CD4-positive, alpha-beta T cell treated with Interleukin-10 for 1 hour (primary cell): ENCODE measurements around the gene GPATCH2.
"Not testable (repeated sequence)": the region's sequence is repeated elsewhere in the genome, so short reads cannot be mapped to it uniquely, and the experiment has no call there.

Experiments used
- DNase-seq: peaks from one replicate; pipeline ENCODE4 v3.0.0-alpha.2; 2020

GPATCH2 gene

GRCh38 chr1:217524787-217525520 is 105.9 kb downstream of the GPATCH2 start:
- no peak for DNase-seq

- DNase-seq = not testable (repeated sequence)
These were observed 107.0 kb downstream of the GPATCH2 start for GRCh38 chr1:217523921-217524320.

GRCh38 chr1:217522277-217522676 is 108.6 kb downstream of the GPATCH2 start:
- DNase-seq = no peak

GRCh38 chr1:217521317-217521716 is 109.6 kb downstream of the GPATCH2 start:
- DNase-seq = no peak

- DNase-seq = no peak
These were observed 124.0 kb downstream of the GPATCH2 start for GRCh38 chr1:217506878-217507277.

GRCh38 chr1:217498209-217498608 is 132.7 kb downstream of the GPATCH2 start:
- DNase-seq = no peak

- DNase-seq = no peak
These were observed 135.6 kb downstream of the GPATCH2 start for GRCh38 chr1:217495249-217495648.

- DNase-seq = no peak
These were observed 136.1 kb downstream of the GPATCH2 start for GRCh38 chr1:217494767-217495166.

- no peak for DNase-seq
These were observed 137.6 kb downstream of the GPATCH2 start for GRCh38 chr1:217493290-217493689.

- DNase-seq = no peak
These were observed 146.0 kb downstream of the GPATCH2 start for GRCh38 chr1:217484871-217485270.

GRCh38 chr1:217482356-217483102 is 148.4 kb downstream of the GPATCH2 start:
- DNase-seq = no peak

GRCh38 chr1:217478450-217478849 is 152.4 kb downstream of the GPATCH2 start:
- no peak for DNase-seq

GRCh38 chr1:217472915-217473314 is 158.0 kb downstream of the GPATCH2 start:
- no peak for DNase-seq

- no peak for DNase-seq
These were observed 159.5 kb downstream of the GPATCH2 start for GRCh38 chr1:217471403-217471802.

GRCh38 chr1:217469983-217470382 is 160.9 kb downstream of the GPATCH2 start:
- no peak for DNase-seq

- no peak for DNase-seq
These were observed 165.8 kb downstream of the GPATCH2 start for GRCh38 chr1:217465102-217465501.

- no peak for DNase-seq
These were observed 168.2 kb downstream of the GPATCH2 start for GRCh38 chr1:217462666-217463065.

- no peak for DNase-seq
These were observed 168.7 kb downstream of the GPATCH2 start for GRCh38 chr1:217462159-217462558.

GRCh38 chr1:217457016-217457415 is 173.9 kb downstream of the GPATCH2 start:
- no peak for DNase-seq

GRCh38 chr1:217456261-217456660 is 174.6 kb downstream of the GPATCH2 start:
- DNase-seq = no peak

- DNase-seq = no peak
These were observed 177.1 kb downstream of the GPATCH2 start for GRCh38 chr1:217453816-217454215.

- DNase-seq = no peak
These were observed 181.5 kb downstream of the GPATCH2 start for GRCh38 chr1:217449370-217449769.

- no peak for DNase-seq
These were observed 187.0 kb downstream of the GPATCH2 start for GRCh38 chr1:217443845-217444244.

- no peak for DNase-seq
These were observed 193.5 kb downstream of the GPATCH2 start for GRCh38 chr1:217437376-217437775.
